Measurements from ENCODE around the gene IER5L. TPM values are rescaled to one million over a fixed set of nuclear protein-coding genes. Genes with fewer than 3 reads are reported as not detected.

The IER5L gene
- total and polyA plus RNA-seq, 9 of the 15 experiments (the other 6 are each of a cell fraction or from before 2014, with no cell fraction given) = 0.14 to 11.9 (median 0.52) TPM

- TF ChIP-seq LARP7 (IDR thresholded peaks at IDR 0.05) (0 out of 2 replicates have a peak, but pooled peaks have one; percentile 43), RFX7 (CRISPR knock-in tag; IDR thresholded peaks at IDR 0.05) (no peak), EZH2 (IDR thresholded peaks at IDR 0.05; ENCODE audit: borderline replicate concordance, low read depth, low read length) (no peak), SRSF9 (IDR thresholded peaks at IDR 0.05; ENCODE audit: borderline replicate concordance, low read depth, low read length) (no peak), TEAD4 (IDR thresholded peaks at IDR 0.05; ENCODE audit: low read length) (peak; percentile 36; the same call in 1 of the 2 replicates), TEAD4 (CRISPR knock-in tag; IDR thresholded peaks at IDR 0.05; ENCODE audit: borderline replicate concordance) (no peak), KLF1 (tag; IDR thresholded peaks at IDR 0.05) (no peak), PHF21A (IDR thresholded peaks at IDR 0.05; ENCODE audit: borderline replicate concordance, low read depth) (no peak), ZNF316 (IDR thresholded peaks at IDR 0.05) (peak; percentile 95), TRIM24 (IDR thresholded peaks at IDR 0.05) (no peak), RHOXF2B (CRISPR knock-in tag; conservative IDR thresholded peaks at IDR 0.05) (no peak), HDAC3 (IDR thresholded peaks at IDR 0.05; ENCODE audit: borderline replicate concordance, partially characterized antibody) (no peak)
- TF ChIP-seq, protein P1, sequence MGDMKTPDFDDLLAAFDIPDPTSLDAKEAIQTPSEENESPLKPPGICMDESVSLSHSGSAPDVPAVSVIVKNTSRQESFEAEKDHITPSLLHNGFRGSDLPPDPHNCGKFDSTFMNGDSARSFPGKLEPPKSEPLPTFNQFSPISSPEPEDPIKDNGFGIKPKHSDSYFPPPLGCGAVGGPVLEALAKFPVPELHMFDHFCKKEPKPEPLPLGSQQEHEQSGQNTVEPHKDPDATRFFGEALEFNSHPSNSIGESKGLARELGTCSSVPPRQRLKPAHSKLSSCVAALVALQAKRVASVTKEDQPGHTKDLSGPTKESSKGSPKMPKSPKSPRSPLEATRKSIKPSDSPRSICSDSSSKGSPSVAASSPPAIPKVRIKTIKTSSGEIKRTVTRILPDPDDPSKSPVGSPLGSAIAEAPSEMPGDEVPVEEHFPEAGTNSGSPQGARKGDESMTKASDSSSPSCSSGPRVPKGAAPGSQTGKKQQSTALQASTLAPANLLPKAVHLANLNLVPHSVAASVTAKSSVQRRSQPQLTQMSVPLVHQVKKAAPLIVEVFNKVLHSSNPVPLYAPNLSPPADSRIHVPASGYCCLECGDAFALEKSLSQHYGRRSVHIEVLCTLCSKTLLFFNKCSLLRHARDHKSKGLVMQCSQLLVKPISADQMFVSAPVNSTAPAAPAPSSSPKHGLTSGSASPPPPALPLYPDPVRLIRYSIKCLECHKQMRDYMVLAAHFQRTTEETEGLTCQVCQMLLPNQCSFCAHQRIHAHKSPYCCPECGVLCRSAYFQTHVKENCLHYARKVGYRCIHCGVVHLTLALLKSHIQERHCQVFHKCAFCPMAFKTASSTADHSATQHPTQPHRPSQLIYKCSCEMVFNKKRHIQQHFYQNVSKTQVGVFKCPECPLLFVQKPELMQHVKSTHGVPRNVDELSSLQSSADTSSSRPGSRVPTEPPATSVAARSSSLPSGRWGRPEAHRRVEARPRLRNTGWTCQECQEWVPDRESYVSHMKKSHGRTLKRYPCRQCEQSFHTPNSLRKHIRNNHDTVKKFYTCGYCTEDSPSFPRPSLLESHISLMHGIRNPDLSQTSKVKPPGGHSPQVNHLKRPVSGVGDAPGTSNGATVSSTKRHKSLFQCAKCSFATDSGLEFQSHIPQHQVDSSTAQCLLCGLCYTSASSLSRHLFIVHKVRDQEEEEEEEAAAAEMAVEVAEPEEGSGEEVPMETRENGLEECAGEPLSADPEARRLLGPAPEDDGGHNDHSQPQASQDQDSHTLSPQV (IDR thresholded peaks at IDR 0.05) = peak; percentile 35; the same call in 1 of the 2 replicates
These were observed 17.1 kb downstream of the IER5L start (continued) for GRCh38 chr9:129160712-129161533.

All from K562 (cell line).